HG02588 (cell line): ENCODE data around the gene METTL22.
"Not testable (repeated sequence)": the region's sequence is repeated elsewhere in the genome, so short reads cannot be mapped to it uniquely, and the experiment has no call there.

ENCODE experiments used
- ATAC-seq: cut with Tn5 transposase; IDR thresholded peaks from one replicate; pipeline ENCODE4 v1.9.1; 2021; ENCODE audit warnings: mild to moderate bottlenecking, moderate library complexity; ENCODE audit not compliant: unreplicated experiment

METTL22 gene

GRCh38 chr16:8631373-8631772, 9.9 kb downstream of the METTL22 start:
- ATAC-seq, result no peak

GRCh38 chr16:8631818-8632465, 10.4 kb downstream of the METTL22 start:
- ATAC-seq, result no peak

GRCh38 chr16:8632675-8633182, 11.2 kb downstream of the METTL22 start:
- no peak for ATAC-seq

GRCh38 chr16:8634991-8635736, 13.7 kb downstream of the METTL22 start:
- no peak for ATAC-seq

GRCh38 chr16:8639694-8640093, 18.2 kb downstream of the METTL22 start:
- no peak for ATAC-seq

GRCh38 chr16:8641671-8642070, 20.2 kb downstream of the METTL22 start:
- ATAC-seq, result no peak

GRCh38 chr16:8642146-8642545, 20.6 kb downstream of the METTL22 start:
- no peak for ATAC-seq

GRCh38 chr16:8644211-8645140, 23.0 kb downstream of the METTL22 start:
- ATAC-seq, result no peak

- no peak for ATAC-seq
These were observed 23.6 kb downstream of the METTL22 start for GRCh38 chr16:8645141-8645521.

- ATAC-seq, result no peak
These were observed 24.3 kb downstream of the METTL22 start for GRCh38 chr16:8645831-8646230.

GRCh38 chr16:8646326-8647053, 25.0 kb downstream of the METTL22 start:
- no peak for ATAC-seq

GRCh38 chr16:8647721-8648318, 26.3 kb downstream of the METTL22 start:
- no peak for ATAC-seq

- ATAC-seq, result no peak
These were observed 27.4 kb downstream of the METTL22 start for GRCh38 chr16:8648877-8649276.

- no peak for ATAC-seq
These were observed 28.5 kb downstream of the METTL22 start for GRCh38 chr16:8649829-8650554.

GRCh38 chr16:8651958-8652357, 30.5 kb downstream of the METTL22 start:
- not testable (repeated sequence) for ATAC-seq

- no peak for ATAC-seq
These were observed 33.8 kb downstream of the METTL22 start for GRCh38 chr16:8655184-8655717.

- no peak for ATAC-seq
These were observed 34.9 kb downstream of the METTL22 start for GRCh38 chr16:8656376-8656775.

- ATAC-seq, result peak; percentile 58
These were observed 39.4 kb downstream of the METTL22 start for GRCh38 chr16:8660841-8661301.

- ATAC-seq, result no peak
These were observed 40.2 kb downstream of the METTL22 start for GRCh38 chr16:8661703-8662102.
